ENCODE data around the gene MYOF. TPM values are rescaled to one million over a fixed set of nuclear protein-coding genes. Genes with fewer than 3 reads are reported as not detected.

Gene MYOF
- total and polyA plus RNA-seq, 9 of the 15 experiments (the other 6 are each of a cell fraction or from before 2014, with no cell fraction given): 0.06 to 0.27 TPM; not detected in 7

GRCh38 chr10:93337309-93337721, 144.8 kb downstream of the MYOF start (continued):
- TF ChIP-seq SIN3A (IDR thresholded peaks at IDR 0.05; ENCODE audit: borderline replicate concordance in 2 of 2, control insufficient read depth in 1 of 2, low read depth in 2 of 2, low read length in 2 of 2): no peak
- no peak for TF ChIP-seq FOXP1 (CRISPR knock-in tag; IDR thresholded peaks at IDR 0.05)
- no peak for TF ChIP-seq KLF10 (CRISPR knock-in tag; IDR thresholded peaks at IDR 0.05)
- TF ChIP-seq ETS2 (tag; IDR thresholded peaks at IDR 0.05; ENCODE audit: borderline replicate concordance, poor library complexity, severe bottlenecking): no peak
- TF ChIP-seq POLR3G (IDR thresholded peaks at IDR 0.05; ENCODE audit: extremely low read depth, insufficient read length, insufficient replicate concordance): no peak
- no peak for TF ChIP-seq BRF1 (IDR thresholded peaks at IDR 0.05; ENCODE audit: borderline replicate concordance, extremely low read depth, insufficient read length)
- no peak for TF ChIP-seq NELFE (IDR thresholded peaks at IDR 0.05; ENCODE audit: insufficient read depth, insufficient read length)
- TF ChIP-seq ID3 (CRISPR knock-in tag; IDR thresholded peaks at IDR 0.05): no peak
- no peak for TF ChIP-seq ID3 (tag; IDR thresholded peaks at IDR 0.05)
- TF ChIP-seq DMBX1 (CRISPR knock-in tag; IDR thresholded peaks at IDR 0.05; ENCODE audit: borderline replicate concordance): no peak
- no peak for TF ChIP-seq TOE1 (IDR thresholded peaks at IDR 0.05; ENCODE audit: borderline replicate concordance)
- no peak for TF ChIP-seq TOE1 (CRISPR knock-in tag; IDR thresholded peaks at IDR 0.05; ENCODE audit: borderline replicate concordance, low read depth)

All from K562 (cell line).